Esophagus muscularis mucosa (tissue), 4 donors: Measurements from ENCODE around the gene LARGE1. TPM values are rescaled to one million over a fixed set of nuclear protein-coding genes. Genes with fewer than 3 reads are reported as not detected.

Experiments used
- DNase-seq: peaks from one replicate; pipeline ENCODE4 v3.0.0-alpha.2; 2017; ENCODE audit errors: extremely low spot score
- H3K27ac ChIP-seq, 4 donors: fragments of 200-600 bp; sonication (generic); replicated peaks in 1 of 4; 1 replicate in 3 of 4; 2 replicates in 1 of 4; pipeline ENCODE4 v1.5.1; 2016 to 2019; ENCODE audit warnings: mild to moderate bottlenecking in 1 of 4
- H3K27me3 ChIP-seq, 4 donors: fragments of 200-600 bp; sonication (generic); one replicate each; pipeline versions ENCODE4 v1.5.1 to v1.6.0; 2016 to 2019
- H3K36me3 ChIP-seq, 4 donors: fragments of 200-600 bp; sonication (generic); one replicate each; pipeline ENCODE4 v1.5.1; 2016 to 2019
- H3K4me1 ChIP-seq, 4 donors: fragments of 200-600 bp; sonication (generic); one replicate each; pipeline ENCODE4 v1.5.1; 2016 to 2019
- H3K4me3 ChIP-seq, 4 donors: fragments of 200-600 bp; sonication (generic); 1 replicate in 2 of 4; 2 replicates in 2 of 4; pipeline ENCODE4 v1.5.1; 2016 to 2019; ENCODE audit warnings: mild to moderate bottlenecking in 4 of 4, moderate library complexity in 1 of 4
- H3K9me3 ChIP-seq, 4 donors: fragments of 200-600 bp; sonication (generic); 1 replicate in 3 of 4; 2 replicates in 1 of 4; pipeline ENCODE4 v1.5.1; 2016 to 2019
- EP300 ChIP-seq: sonication (generic); formaldehyde crosslinking; IDR thresholded peaks from one replicate; pipeline ENCODE4 v1.6.1; 2017; ENCODE audit warnings: antibody characterized with exemption
- POLR2A ChIP-seq: fragments of 450-650 bp; IDR thresholded peaks from one replicate; pipeline ENCODE4 v1.6.1; 2017; ENCODE audit warnings: antibody characterized with exemption, moderate library complexity, mild to moderate bottlenecking, low read depth
- POLR2AphosphoS5 ChIP-seq, 2 donors: sonication (generic); formaldehyde crosslinking; IDR thresholded peaks; one replicate each; pipeline ENCODE4 v1.6.1; 2017; ENCODE audit warnings: antibody characterized with exemption in 2 of 2
- WGBS: methylation state at CpG from one replicate; pipeline ENCODE4 v1.1.5; 2018; 5-methylcytosine and 5-hydroxymethylcytosine counted together
- intact Hi-C: fragments of 100-400 bp; cut with DNase I; formaldehyde crosslinking; loops from one replicate; pipeline ENCODE4 v1.15.1; 2023
- total RNA-seq, 4 donors: library from RNA; depleted of rRNA; stranded (reverse); fragments of >200 nt; gene quantifications; one replicate each; pipeline versions ENCODE4 v1.1.0 to v1.2.1, GENCODE V29; 2016
- TF ChIP-seq, protein P1 (sequence below), 3 experiments: fragments of 200-600 bp in 2 of 3; fragments of 450-650 bp in 1 of 3; sonication (generic) in 2 of 3; IDR thresholded peaks; one replicate each; pipeline ENCODE4 v1.5.1; 2017 to 2019; ENCODE audit warnings: antibody characterized with exemption in 3 of 3, mild to moderate bottlenecking in 2 of 3, moderate library complexity in 1 of 3

LARGE1 gene
- total RNA-seq, 4 donors from 2014 or later, result 29.9 to 48.4 (median 32.4) TPM

DNA sequence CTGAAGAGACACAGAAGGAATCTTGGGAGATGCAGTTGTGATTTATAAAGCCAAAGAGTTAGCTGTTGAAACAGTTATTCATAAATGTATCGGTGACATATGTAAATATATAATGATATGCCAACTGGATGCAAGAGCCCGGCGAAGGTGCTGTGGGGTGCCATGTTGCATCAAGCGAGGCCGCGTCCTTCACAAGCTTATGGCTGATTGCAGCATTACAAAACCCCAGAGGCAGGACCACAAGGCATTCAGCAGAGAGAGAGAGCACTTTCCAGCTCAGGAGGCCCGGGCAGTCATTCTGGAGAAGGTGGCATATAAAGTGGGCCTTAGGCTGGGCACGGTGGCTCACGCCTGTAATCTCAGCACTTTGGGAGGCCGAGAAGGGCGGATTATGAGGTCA is 65.6 kb downstream of the LARGE1 start:
- Histone ChIP-seq H3K27me3 (no peaks in the 10 kb centered on the region), H3K36me3 (no peaks in the 10 kb centered on the region), H3K27ac (peak overlapping the region in 3 of 4 donors; percentile 44 to 66 (median 63)), H3K4me3 (no peak overlapping the region), H3K4me1 (peaks cover 28 to 47% (median 32%) of the 10 kb centered on the region in 4 donors), H3K9me3 (no peaks in the 10 kb centered on the region)
- intact Hi-C loops, result no loop called here
- no peak for DNase-seq
- no peak for TF ChIP-seq POLR2AphosphoS5 (IDR thresholded peaks at IDR 0.05)
- TF ChIP-seq, protein P1, sequence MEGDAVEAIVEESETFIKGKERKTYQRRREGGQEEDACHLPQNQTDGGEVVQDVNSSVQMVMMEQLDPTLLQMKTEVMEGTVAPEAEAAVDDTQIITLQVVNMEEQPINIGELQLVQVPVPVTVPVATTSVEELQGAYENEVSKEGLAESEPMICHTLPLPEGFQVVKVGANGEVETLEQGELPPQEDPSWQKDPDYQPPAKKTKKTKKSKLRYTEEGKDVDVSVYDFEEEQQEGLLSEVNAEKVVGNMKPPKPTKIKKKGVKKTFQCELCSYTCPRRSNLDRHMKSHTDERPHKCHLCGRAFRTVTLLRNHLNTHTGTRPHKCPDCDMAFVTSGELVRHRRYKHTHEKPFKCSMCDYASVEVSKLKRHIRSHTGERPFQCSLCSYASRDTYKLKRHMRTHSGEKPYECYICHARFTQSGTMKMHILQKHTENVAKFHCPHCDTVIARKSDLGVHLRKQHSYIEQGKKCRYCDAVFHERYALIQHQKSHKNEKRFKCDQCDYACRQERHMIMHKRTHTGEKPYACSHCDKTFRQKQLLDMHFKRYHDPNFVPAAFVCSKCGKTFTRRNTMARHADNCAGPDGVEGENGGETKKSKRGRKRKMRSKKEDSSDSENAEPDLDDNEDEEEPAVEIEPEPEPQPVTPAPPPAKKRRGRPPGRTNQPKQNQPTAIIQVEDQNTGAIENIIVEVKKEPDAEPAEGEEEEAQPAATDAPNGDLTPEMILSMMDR (IDR thresholded peaks at IDR 0.05), result no peak
- no peak for TF ChIP-seq POLR2A
- no peak for TF ChIP-seq EP300
- 91% methylated on average over 11 of the region's 11 CpGs for WGBS

DNA sequence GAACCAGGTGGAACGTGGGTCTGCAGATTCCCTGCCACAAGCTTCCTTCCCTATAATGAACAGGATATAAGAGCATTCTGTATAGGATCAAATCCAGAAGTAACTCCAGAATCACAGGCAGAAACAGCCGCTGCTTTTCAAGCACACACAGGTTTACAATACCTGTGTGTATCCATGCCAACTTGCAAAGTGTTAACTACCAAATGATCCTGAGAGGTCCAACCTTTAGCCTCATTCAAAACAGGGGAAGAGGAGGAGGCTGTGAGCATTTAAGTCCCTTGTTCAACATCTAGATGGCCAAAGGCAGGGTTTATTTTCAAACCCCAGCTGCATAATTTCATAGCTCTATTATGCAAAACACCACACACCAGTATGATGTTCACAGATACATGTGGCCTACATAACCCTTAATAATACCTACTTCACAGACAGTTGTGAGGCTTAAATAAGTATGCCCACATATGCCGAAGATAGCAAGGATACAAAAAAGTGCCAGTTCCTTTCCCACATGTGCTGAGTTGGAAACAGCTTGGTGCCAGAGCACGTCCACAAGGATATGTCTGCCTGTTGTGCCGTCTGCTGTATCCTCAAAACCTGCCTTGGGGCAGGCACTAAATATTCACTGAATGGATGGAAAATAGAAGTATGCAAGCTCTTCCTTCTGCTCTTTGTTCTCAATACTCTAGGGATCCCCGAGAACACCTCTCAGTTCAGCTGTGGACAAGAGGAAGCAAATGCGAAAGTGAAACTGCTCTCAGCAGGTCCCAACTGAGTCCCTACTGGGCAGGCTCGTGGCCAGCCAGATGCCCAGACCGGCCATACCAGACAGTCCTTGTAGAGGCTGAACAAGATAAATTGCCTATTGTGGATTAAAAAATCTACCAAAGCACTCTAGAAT is 66.8 kb downstream of the LARGE1 start:
- Histone ChIP-seq H3K4me3 (peak overlapping the region; percentile 44 to 70 (median 58)), H3K4me1 (peaks cover 29 to 48% (median 32%) of the 10 kb centered on the region in 4 donors), H3K9me3 (no peaks in the 10 kb centered on the region), H3K36me3 (no peaks in the 10 kb centered on the region), H3K27ac (peak overlapping the region; percentile 44 to 66 (median 56)), H3K27me3 (no peaks in the 10 kb centered on the region)
- WGBS, result 21% methylated on average over 9 of the region's 9 CpGs
- no peak for TF ChIP-seq POLR2A
- TF ChIP-seq POLR2AphosphoS5 (IDR thresholded peaks at IDR 0.05), result peak in 1 of 2 donors; percentile 46
- TF ChIP-seq EP300, result no peak
- TF ChIP-seq, protein P1 (IDR thresholded peaks at IDR 0.05), result no peak
- DNase-seq, result no peak
- intact Hi-C loops, result no loop called here

DNA sequence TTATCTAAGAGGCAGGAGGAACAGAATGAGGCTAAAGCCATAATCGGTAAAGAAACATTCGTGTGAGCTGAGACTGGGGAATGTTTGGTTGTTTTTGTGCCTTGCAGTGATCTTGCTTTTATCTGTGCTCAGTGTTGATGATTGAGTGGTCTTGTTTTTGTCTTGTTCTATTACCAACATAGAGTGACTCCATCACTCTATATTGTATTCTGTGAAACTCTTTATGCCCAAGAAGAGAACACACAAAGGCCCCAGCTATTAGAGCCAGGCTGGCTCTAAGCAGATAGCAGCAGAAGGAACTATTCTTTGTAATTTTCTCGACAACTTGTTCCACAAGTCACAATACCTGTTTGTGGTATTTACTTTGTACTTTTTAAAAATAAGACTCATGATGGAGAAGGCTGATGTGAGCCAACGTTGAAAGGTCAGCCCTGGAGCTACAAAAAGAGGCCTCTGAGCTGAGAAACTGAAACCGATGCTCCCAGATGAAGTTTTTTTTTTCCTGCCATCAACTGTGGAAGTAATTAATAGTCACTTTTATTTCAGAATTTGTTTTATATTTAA is 68.4 kb downstream of the LARGE1 start:
- no peak for DNase-seq
- intact Hi-C loops, result no loop called here
- Histone ChIP-seq H3K36me3 (no peaks in the 10 kb centered on the region), H3K9me3 (no peaks in the 10 kb centered on the region), H3K27me3 (no peaks in the 10 kb centered on the region), H3K4me3 (no peak overlapping the region), H3K4me1 (peaks cover 32 to 55% (median 32%) of the 10 kb centered on the region in 4 donors), H3K27ac (peak overlapping the region in 1 of 4 donors; percentile 16)
- WGBS, result 66% methylated on average over 5 of the region's 5 CpGs
- no peak for TF ChIP-seq POLR2A
- TF ChIP-seq POLR2AphosphoS5 (IDR thresholded peaks at IDR 0.05), result no peak
- TF ChIP-seq, protein P1 (IDR thresholded peaks at IDR 0.05), result no peak
- no peak for TF ChIP-seq EP300

DNA sequence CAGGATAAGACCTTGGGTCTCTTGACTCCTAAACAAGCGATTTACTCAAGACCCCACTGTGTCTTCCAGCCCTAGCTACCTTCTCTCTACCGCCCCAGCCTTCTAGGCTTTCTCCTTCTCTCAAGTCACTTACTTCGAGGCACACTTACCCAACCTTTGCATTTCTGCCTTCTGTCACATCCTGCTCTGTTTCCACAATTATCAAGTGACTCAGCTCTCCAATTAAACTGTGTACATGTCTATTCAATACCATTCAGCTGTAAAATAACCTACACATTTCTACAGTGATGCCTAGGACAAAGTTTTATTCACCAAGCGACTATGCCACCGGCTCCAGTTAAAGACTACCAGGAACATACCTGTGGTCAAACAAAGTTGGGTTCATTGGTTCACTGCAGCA is 69.0 kb downstream of the LARGE1 start:
- H3K4me1 ChIP-seq, result peaks cover 32 to 53% (median 32%) of the 10 kb centered on the region in 4 donors
- 95% methylated on average over 5 of the region's 5 CpGs for WGBS
- no peak overlapping the region for H3K4me3 ChIP-seq
- peak overlapping the region in 1 of 4 donors; percentile 16 for H3K27ac ChIP-seq
- DNase-seq, result no peak
- no peaks in the 10 kb centered on the region for H3K9me3 ChIP-seq
- intact Hi-C loops, result no loop called here
- no peaks in the 10 kb centered on the region for H3K27me3 ChIP-seq
- no peak for TF ChIP-seq POLR2A
- TF ChIP-seq POLR2AphosphoS5 (IDR thresholded peaks at IDR 0.05), result no peak
- TF ChIP-seq EP300, result no peak
- TF ChIP-seq, protein P1 (IDR thresholded peaks at IDR 0.05), result no peak
- H3K36me3 ChIP-seq, result no peaks in the 10 kb centered on the region
